Osteoblast (primary cell): ENCODE measurements around the gene TMEM234. TPM values are rescaled to one million over a fixed set of nuclear protein-coding genes. Genes with fewer than 3 reads are reported as not detected.
"Not testable (repeated sequence)": the region's sequence is repeated elsewhere in the genome, so short reads cannot be mapped to it uniquely, and the experiment has no call there.

Source experiments
- DNase-seq: peaks from one replicate; pipeline ENCODE4 v3.0.0; 2011; ENCODE audit warnings: low spot score, mixed read lengths; ENCODE audit not compliant: insufficient read length; ENCODE audit errors: missing footprints
- H2AFZ ChIP-seq: 2 replicates; pipeline ENCODE4 v1.6.0; 2011; ENCODE audit warnings: mild to moderate bottlenecking, low read length
- H3K27ac ChIP-seq: 2 replicates; pipeline ENCODE4 v1.5.1; 2011; ENCODE audit warnings: mild to moderate bottlenecking, low read depth, low read length, moderate library complexity
- H3K27me3 ChIP-seq: 2 replicates; pipeline ENCODE4 v1.6.0; 2012; ENCODE audit warnings: mild to moderate bottlenecking, control low read depth, inconsistent platforms, low read length, moderate library complexity; ENCODE audit not compliant: insufficient read depth
- H3K36me3 ChIP-seq: 2 replicates; pipeline ENCODE4 v1.5.1; 2011; ENCODE audit warnings: mild to moderate bottlenecking, low read length, control low read depth, moderate library complexity; ENCODE audit not compliant: insufficient read depth
- H3K4me1 ChIP-seq: 2 replicates; pipeline ENCODE4 v1.5.1; 2011; ENCODE audit warnings: mild to moderate bottlenecking, low read length, control low read depth, moderate library complexity; ENCODE audit not compliant: insufficient read depth
- H3K4me2 ChIP-seq: 2 replicates; pipeline ENCODE4 v1.6.0; 2011; ENCODE audit warnings: mild to moderate bottlenecking, low read length; ENCODE audit not compliant: insufficient read depth
- H3K4me3 ChIP-seq: fragments of 200-600 bp; sonication (generic); 3 replicates; pipeline ENCODE4 v1.5.1; 2012; ENCODE audit warnings: mild to moderate bottlenecking, low read length, inconsistent platforms; ENCODE audit not compliant: insufficient read depth
- H3K79me2 ChIP-seq: 2 replicates; pipeline ENCODE4 v1.6.0; 2012; ENCODE audit warnings: mild to moderate bottlenecking, low read length, control low read depth, inconsistent platforms; ENCODE audit not compliant: insufficient read depth
- H3K9me3 ChIP-seq: 2 replicates; pipeline ENCODE4 v1.5.1; 2011; ENCODE audit warnings: low read depth, low read length, control low read depth
- H4K20me1 ChIP-seq: 2 replicates; pipeline ENCODE4 v1.6.0; 2012; ENCODE audit warnings: mild to moderate bottlenecking, low read length, control low read depth; ENCODE audit not compliant: insufficient read depth
- total RNA-seq: library from RNA; depleted of rRNA; stranded (reverse); fragments of >200 nt; gene quantifications from 2 replicates; pipeline ENCODE4 v1.2.3, GENCODE V29; 2012
- TF ChIP-seq, protein P1 (sequence below): IDR thresholded peaks from 2 replicates; pipeline ENCODE4 v1.5.1; 2011; ENCODE audit warnings: mild to moderate bottlenecking, low read depth, low read length, moderate library complexity; ENCODE audit errors: extremely low read depth

The TMEM234 gene
- total RNA-seq, 1 donor: 24.2 TPM

DNA sequence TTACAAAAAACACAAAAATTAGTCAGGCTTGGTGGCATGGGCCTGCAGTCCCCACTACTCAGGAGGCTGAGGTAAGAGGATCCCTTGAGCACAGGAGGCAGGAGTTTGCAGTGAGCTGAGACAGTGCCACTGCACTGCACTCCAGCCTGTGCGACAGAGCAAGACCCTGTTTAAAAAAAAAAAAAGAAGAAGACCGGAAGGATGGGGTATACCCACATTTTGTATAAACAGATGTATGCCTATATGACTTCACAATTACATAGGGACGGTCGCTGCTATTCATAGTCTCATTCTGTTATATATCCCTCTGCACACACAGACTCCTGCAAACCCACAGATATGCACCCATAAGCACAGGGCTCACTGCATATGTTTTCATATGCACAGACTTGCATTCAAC is 41.6 kb upstream of the TMEM234 start:
- H3K4me1 ChIP-seq: peaks cover 9% of the 10 kb centered on the region
- no peak overlapping the region for H3K27ac ChIP-seq
- no peak for DNase-seq
- TF ChIP-seq, protein P1, sequence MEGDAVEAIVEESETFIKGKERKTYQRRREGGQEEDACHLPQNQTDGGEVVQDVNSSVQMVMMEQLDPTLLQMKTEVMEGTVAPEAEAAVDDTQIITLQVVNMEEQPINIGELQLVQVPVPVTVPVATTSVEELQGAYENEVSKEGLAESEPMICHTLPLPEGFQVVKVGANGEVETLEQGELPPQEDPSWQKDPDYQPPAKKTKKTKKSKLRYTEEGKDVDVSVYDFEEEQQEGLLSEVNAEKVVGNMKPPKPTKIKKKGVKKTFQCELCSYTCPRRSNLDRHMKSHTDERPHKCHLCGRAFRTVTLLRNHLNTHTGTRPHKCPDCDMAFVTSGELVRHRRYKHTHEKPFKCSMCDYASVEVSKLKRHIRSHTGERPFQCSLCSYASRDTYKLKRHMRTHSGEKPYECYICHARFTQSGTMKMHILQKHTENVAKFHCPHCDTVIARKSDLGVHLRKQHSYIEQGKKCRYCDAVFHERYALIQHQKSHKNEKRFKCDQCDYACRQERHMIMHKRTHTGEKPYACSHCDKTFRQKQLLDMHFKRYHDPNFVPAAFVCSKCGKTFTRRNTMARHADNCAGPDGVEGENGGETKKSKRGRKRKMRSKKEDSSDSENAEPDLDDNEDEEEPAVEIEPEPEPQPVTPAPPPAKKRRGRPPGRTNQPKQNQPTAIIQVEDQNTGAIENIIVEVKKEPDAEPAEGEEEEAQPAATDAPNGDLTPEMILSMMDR: no peak
- H3K9me3 ChIP-seq: no peaks in the 10 kb centered on the region
- no peaks in the 10 kb centered on the region for H3K36me3 ChIP-seq
- H3K4me3 ChIP-seq: no peak overlapping the region
- H3K79me2 ChIP-seq: no peaks in the 10 kb centered on the region
- H4K20me1 ChIP-seq: no peaks in the 10 kb centered on the region
- H2AFZ ChIP-seq: no peak overlapping the region
- no peak overlapping the region for H3K4me2 ChIP-seq
- no peaks in the 10 kb centered on the region for H3K27me3 ChIP-seq

GRCh38 chr1:32263236-32263593 is 41.1 kb upstream of the TMEM234 start:
- not testable (repeated sequence) for H3K27ac ChIP-seq, H3K9me3 ChIP-seq, H3K4me3 ChIP-seq, H3K4me1 ChIP-seq, H3K36me3 ChIP-seq, H2AFZ ChIP-seq, DNase-seq, H3K79me2 ChIP-seq, H4K20me1 ChIP-seq, H3K27me3 ChIP-seq, H3K4me2 ChIP-seq

GRCh38 chr1:32257227-32257508 is 35.0 kb upstream of the TMEM234 start:
- H2AFZ ChIP-seq: no peak overlapping the region
- no peak overlapping the region for H3K4me2 ChIP-seq
- DNase-seq: no peak
- no peak overlapping the region for H3K27ac ChIP-seq
- H3K79me2 ChIP-seq: no peaks in the 10 kb centered on the region
- no peaks in the 10 kb centered on the region for H3K4me1 ChIP-seq
- H3K4me3 ChIP-seq: no peak overlapping the region
- TF ChIP-seq, protein P1: no peak
- H3K9me3 ChIP-seq: no peaks in the 10 kb centered on the region
- H3K27me3 ChIP-seq: peaks cover 8% of the 10 kb centered on the region
- H4K20me1 ChIP-seq: no peaks in the 10 kb centered on the region
- no peaks in the 10 kb centered on the region for H3K36me3 ChIP-seq

- TF ChIP-seq, protein P1: no peak
- Histone ChIP-seq H3K4me1 (no peaks in the 10 kb centered on the region), H3K27me3 (peaks cover 8% of the 10 kb centered on the region), H2AFZ (no peak overlapping the region), H3K4me3 (no peak overlapping the region), H4K20me1 (no peaks in the 10 kb centered on the region), H3K79me2 (no peaks in the 10 kb centered on the region), H3K4me2 (no peak overlapping the region), H3K9me3 (no peaks in the 10 kb centered on the region), H3K27ac (no peak overlapping the region), H3K36me3 (no peaks in the 10 kb centered on the region)
- DNase-seq: no peak
Measured at GRCh38 chr1:32256473-32257226, 34.5 kb upstream of the TMEM234 start.
